C4-2B (cell line): Measurements from ENCODE around the gene SNRPB.

Source experiments
- H3K27ac ChIP-seq: fragments of 450-650 bp; 2 replicates; pipeline ENCODE4 v1.5.1; 2017
- CTCF ChIP-seq: fragments of 450-650 bp; conservative IDR thresholded peaks from 2 replicates; pipeline ENCODE4 v1.5.1; 2017; ENCODE audit warnings: mild to moderate bottlenecking
- ZFX ChIP-seq: fragments of 450-650 bp; IDR thresholded peaks from 2 replicates; pipeline ENCODE4 v1.6.1; 2017

Gene SNRPB

GRCh38 chr20:2483504-2483903 is 12.9 kb upstream of the SNRPB start:
- no peak overlapping the region for H3K27ac ChIP-seq
- no peak for TF ChIP-seq ZFX
- TF ChIP-seq CTCF: no peak

GRCh38 chr20:2480381-2480780 is 9.8 kb upstream of the SNRPB start:
- no peak for TF ChIP-seq ZFX
- no peak for TF ChIP-seq CTCF
- no peak overlapping the region for H3K27ac ChIP-seq

- no peak for TF ChIP-seq ZFX
- TF ChIP-seq CTCF: peak; percentile 39
- H3K27ac ChIP-seq: no peak overlapping the region
Measured at GRCh38 chr20:2476742-2477615, 6.4 kb upstream of the SNRPB start.

- no peak overlapping the region for H3K27ac ChIP-seq
- TF ChIP-seq CTCF (no peak), ZFX (no peak)
Measured at GRCh38 chr20:2475850-2476741, 5.5 kb upstream of the SNRPB start.

GRCh38 chr20:2473516-2473915 is 2.9 kb upstream of the SNRPB start:
- no peak for TF ChIP-seq ZFX
- no peak for TF ChIP-seq CTCF
- no peak overlapping the region for H3K27ac ChIP-seq

GRCh38 chr20:2469991-2470422 is 582 bp downstream of the SNRPB start:
- TF ChIP-seq CTCF (no peak), ZFX (no peak)
- H3K27ac ChIP-seq: peak overlapping the region; percentile 94
